T47D (cell line): Measurements from ENCODE around the gene ZNF500.
"Not testable (repeated sequence)": the region's sequence is repeated elsewhere in the genome, so short reads cannot be mapped to it uniquely, and the experiment has no call there.

Experiments used
- DNase-seq, 2 experiments: peaks; one replicate each; pipeline versions ENCODE4 v3.0.0 to v3.0.0-alpha.2; 2011 to 2012; ENCODE audit warnings: low read depth in 1 of 2, low spot score in 1 of 2
- JUND ChIP-seq: IDR thresholded peaks from 2 replicates; pipeline ENCODE4 v1.6.1; 2012; ENCODE audit warnings: low read depth
- in situ Hi-C: cut with HindIII; loops from 2 replicates; pipeline ENCODE4 v1.10.0; 2016; ENCODE audit warnings: low sequenced_read_pairs, low pct_unique_long_range_greater_than_20kb

Gene ZNF500

GRCh38 chr16:4744555-4745273 is 22.2 kb downstream of the ZNF500 start:
- TF ChIP-seq JUND, result no peak
- in situ Hi-C loops, result no loop called here
- no peak for DNase-seq

GRCh38 chr16:4743226-4743878 is 23.6 kb downstream of the ZNF500 start:
- in situ Hi-C loops, result no loop called here
- no peak for DNase-seq
- TF ChIP-seq JUND, result no peak

- in situ Hi-C loops, DNase-seq: not testable (repeated sequence)
Measured at GRCh38 chr16:4738370-4738769, 28.6 kb downstream of the ZNF500 start.

GRCh38 chr16:4737545-4737944 is 29.4 kb downstream of the ZNF500 start:
- in situ Hi-C loops, result no loop called here
- DNase-seq, result peak in 1 of 2 experiments; percentile 15
- no peak for TF ChIP-seq JUND

GRCh38 chr16:4736546-4736945 is 30.4 kb downstream of the ZNF500 start:
- no peak for TF ChIP-seq JUND
- DNase-seq, result no peak
- in situ Hi-C loops, result no loop called here

- in situ Hi-C loops, result no loop called here
- peak; percentile 67 to 79 for DNase-seq
- TF ChIP-seq JUND, result no peak
Measured at GRCh38 chr16:4734730-4735535, 32.0 kb downstream of the ZNF500 start.

GRCh38 chr16:4734063-4734729 is 32.8 kb downstream of the ZNF500 start, which contains the start of the genes ANKS3 and DNAAF8:
Gene ANKS3 (minus strand): TSS chr16:4734271. CDS start chr16:4730149, 4,122 bp downstream.
Gene DNAAF8 (plus strand): TSS chr16:4734537. CDS start chr16:4736515, 1,978 bp downstream.
- in situ Hi-C loops, result no loop called here
- DNase-seq, result peak; percentile 97 to 99

GRCh38 chr16:4733747-4734062 is 33.3 kb downstream of the ZNF500 start:
- in situ Hi-C loops, result no loop called here
- no peak for TF ChIP-seq JUND
- no peak for DNase-seq

More at GRCh38 chr16:4734063-4734729, 32.8 kb downstream of the ZNF500 start, which contains the start of the genes ANKS3 and DNAAF8:
- no peak for TF ChIP-seq JUND

GRCh38 chr16:4733211-4733742 is 33.7 kb downstream of the ZNF500 start:
- in situ Hi-C loops, result no loop called here
- DNase-seq, result peak in 1 of 2 experiments; percentile 11
- no peak for TF ChIP-seq JUND

- in situ Hi-C loops, result no loop called here
- no peak for DNase-seq
- TF ChIP-seq JUND, result no peak
Measured at GRCh38 chr16:4729876-4730275, 37.1 kb downstream of the ZNF500 start.

GRCh38 chr16:4728676-4729075 is 38.3 kb downstream of the ZNF500 start:
- TF ChIP-seq JUND, result no peak
- DNase-seq, result no peak
- in situ Hi-C loops, result no loop called here

GRCh38 chr16:4726616-4727015 is 40.3 kb downstream of the ZNF500 start:
- in situ Hi-C loops, result no loop called here
- no peak for DNase-seq
- no peak for TF ChIP-seq JUND
